ENCODE results near the gene INPP5K. TPM values are rescaled to one million over a fixed set of nuclear protein-coding genes. Genes with fewer than 3 reads are reported as not detected.
"Not testable (repeated sequence)": the region's sequence is repeated elsewhere in the genome, so short reads cannot be mapped to it uniquely, and the experiment has no call there.

The INPP5K gene
- total RNA-seq, 2 experiments from 2014 or later, result 37.6 to 39.6 TPM

DNA sequence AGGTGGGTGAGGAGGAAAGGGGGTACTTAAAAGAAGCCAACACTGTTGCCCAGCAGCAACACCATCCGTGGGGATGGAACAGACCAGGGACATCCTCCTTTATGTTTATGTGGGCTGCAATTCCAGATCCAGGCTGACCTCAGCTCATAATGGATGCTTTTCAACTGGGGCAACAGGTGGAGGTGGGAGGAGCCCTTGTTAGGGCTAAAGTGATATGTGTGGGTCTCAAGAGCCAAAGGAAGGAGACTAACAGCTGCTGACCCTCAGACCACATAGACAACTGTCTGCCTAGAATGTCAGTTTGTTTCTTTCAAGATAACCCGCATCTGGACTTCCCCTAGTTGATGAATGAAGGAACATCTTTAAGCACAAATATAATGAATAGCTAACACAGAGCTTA, 2.0 kb upstream of the INPP5K start:
- no peak for DNase-seq
- peaks cover 22% of the 10 kb centered on the region for H3K4me1 Mint-ChIP-seq (ENCODE audit: low read depth)
- ATAC-seq, result no peak
- ChIA-PET POLR2A (no interaction called here), CTCF (interaction anchor here (1.6 to 4.5 kb wide), 3 partner anchors 15 to 153 kb away, joined by 4 to 22 read pairs (median 19); no protein-coding TSS in a partner anchor)
- no peak overlapping the region for H3K27ac Mint-ChIP-seq
- H3K36me3 Mint-ChIP-seq (ENCODE audit: low read depth), result peaks cover 19% of the 10 kb centered on the region
- H3K27me3 Mint-ChIP-seq (ENCODE audit: low read depth), result no peaks in the 10 kb centered on the region
- no peaks in the 10 kb centered on the region for H3K9me3 Mint-ChIP-seq (ENCODE audit: insufficient read depth)
- peak overlapping the region; percentile 86 for H3K4me3 Mint-ChIP-seq

DNA sequence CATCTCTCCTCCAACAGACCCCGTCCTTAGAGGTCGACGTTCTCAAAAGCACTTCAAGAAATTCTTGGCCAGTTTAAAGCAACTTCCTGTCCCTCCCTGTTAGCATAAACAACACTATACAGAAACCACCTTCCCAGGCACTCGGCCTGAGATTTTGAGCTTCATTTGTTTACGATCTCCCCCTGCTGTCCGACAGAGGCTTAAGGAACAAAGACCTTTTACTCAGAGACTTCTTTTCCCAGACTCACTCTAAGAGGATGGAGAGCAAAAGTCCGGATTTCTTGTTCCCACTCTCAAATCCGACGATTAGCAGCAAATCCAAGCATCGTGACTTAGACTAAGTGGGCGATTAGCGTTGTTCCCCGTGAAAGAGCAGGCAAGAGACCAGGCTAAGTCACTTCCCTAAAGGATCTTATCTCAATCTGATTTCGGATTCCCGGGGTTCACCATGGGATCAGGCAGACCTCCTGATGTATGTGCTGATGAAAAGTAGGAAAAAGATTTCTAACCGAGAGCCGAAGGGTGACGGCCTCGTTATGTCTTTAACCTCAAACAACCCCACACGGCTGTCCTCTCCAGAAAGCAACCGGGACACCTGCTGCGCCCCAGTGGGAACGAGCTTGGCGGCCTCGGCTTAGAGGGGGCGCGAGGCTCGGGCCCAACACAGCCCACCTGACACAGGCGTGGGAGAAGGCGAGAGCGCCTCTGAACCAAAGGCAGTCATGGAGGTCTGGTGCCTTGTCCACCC, 598 bp downstream of the INPP5K start:
- POLR2A ChIA-PET, result interaction anchor here (0.7 to 2.7 kb wide), 19 partner anchors 10 to 313 kb away, joined by 3 to 21 read pairs (median 5); partner anchors contain the start of genes CRK, MYO1C, PITPNA and YWHAE
- CTCF ChIA-PET, result interaction anchor here (0.7 to 6.5 kb wide), 36 partner anchors 10 to 393 kb away, joined by 3 to 143 read pairs (median 4); partner anchors contain the start of genes MYO1C, PITPNA, SLC43A2 and YWHAE
- peak; percentile 79 for DNase-seq
- peak; percentile 22 for ATAC-seq
- Mint-ChIP-seq H3K27me3 (ENCODE audit: low read depth) (no peaks in the 10 kb centered on the region), H3K9me3 (ENCODE audit: insufficient read depth) (no peaks in the 10 kb centered on the region), H3K4me3 (peak overlapping the region; percentile 86), H3K27ac (peak overlapping the region; percentile 86), H3K4me1 (ENCODE audit: low read depth) (peaks cover 22% of the 10 kb centered on the region), H3K36me3 (ENCODE audit: low read depth) (peaks cover 25% of the 10 kb centered on the region)

- ATAC-seq (no peak), DNase-seq (no peak)
- H3K4me3 Mint-ChIP-seq, result no peak overlapping the region
- ChIA-PET CTCF (interaction anchor here (6.5 kb wide), 1 partner anchor 148 kb away, joined by 143 read pairs; no protein-coding TSS in a partner anchor), POLR2A (no interaction called here)
- peaks cover 31% of the 10 kb centered on the region for H3K4me1 Mint-ChIP-seq (ENCODE audit: low read depth)
- H3K36me3 Mint-ChIP-seq (ENCODE audit: low read depth), result peaks cover 32% of the 10 kb centered on the region
- no peak overlapping the region for H3K27ac Mint-ChIP-seq
- H3K9me3 Mint-ChIP-seq (ENCODE audit: insufficient read depth), result no peaks in the 10 kb centered on the region
- H3K27me3 Mint-ChIP-seq (ENCODE audit: low read depth), result no peaks in the 10 kb centered on the region
These were observed 4.1 kb downstream of the INPP5K start for GRCh38 chr17:1512351-1512750.

DNA sequence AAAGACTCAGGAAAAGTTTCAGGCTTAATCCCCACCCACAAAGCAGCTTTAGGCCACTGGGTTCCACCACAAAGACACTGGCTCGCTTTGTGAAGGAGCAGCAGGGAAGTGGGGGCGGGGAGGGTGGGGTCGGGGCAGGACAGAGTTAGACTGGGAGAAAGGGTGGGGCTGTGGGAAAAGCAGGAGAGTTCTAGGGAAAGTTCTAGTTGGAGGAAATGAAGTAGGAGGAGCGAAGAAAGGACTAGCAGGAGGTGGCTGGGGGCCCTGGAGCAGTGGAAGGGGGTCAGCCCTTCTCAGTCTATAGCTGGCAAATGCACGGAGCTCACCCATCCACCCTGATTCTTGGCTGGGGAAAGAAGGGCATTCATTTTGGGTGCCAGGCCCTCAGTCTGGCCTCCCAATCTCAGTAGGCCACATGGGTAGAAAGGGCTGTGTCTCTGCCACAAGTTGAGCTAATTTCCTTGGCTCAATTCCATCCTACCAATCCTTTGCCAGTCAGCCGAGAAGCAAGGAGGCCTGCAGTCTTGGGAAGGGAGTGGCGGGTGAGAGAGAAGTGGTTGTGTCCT, 4.6 kb downstream of the INPP5K start:
- Mint-ChIP-seq H3K4me3 (no peak overlapping the region), H3K4me1 (ENCODE audit: low read depth) (peaks cover 31% of the 10 kb centered on the region), H3K27ac (no peak overlapping the region), H3K36me3 (ENCODE audit: low read depth) (peaks cover 35% of the 10 kb centered on the region), H3K9me3 (ENCODE audit: insufficient read depth) (no peaks in the 10 kb centered on the region), H3K27me3 (ENCODE audit: low read depth) (no peaks in the 10 kb centered on the region)
- ATAC-seq (no peak), DNase-seq (no peak)
- CTCF ChIA-PET, result interaction anchor here (6.5 kb wide), 1 partner anchor 148 kb away, joined by 143 read pairs; no protein-coding TSS in a partner anchor
- POLR2A ChIA-PET, result no interaction called here

- no peak overlapping the region for H3K27ac Mint-ChIP-seq
- no peaks in the 10 kb centered on the region for H3K27me3 Mint-ChIP-seq (ENCODE audit: low read depth)
- H3K9me3 Mint-ChIP-seq (ENCODE audit: insufficient read depth), result no peaks in the 10 kb centered on the region
- DNase-seq (no peak), ATAC-seq (no peak)
- H3K4me1 Mint-ChIP-seq (ENCODE audit: low read depth), result peaks cover 31% of the 10 kb centered on the region
- H3K36me3 Mint-ChIP-seq (ENCODE audit: low read depth), result peaks cover 35% of the 10 kb centered on the region
- no peak overlapping the region for H3K4me3 Mint-ChIP-seq
- ChIA-PET CTCF (interaction anchor here (6.5 kb wide), 1 partner anchor 147 kb away, joined by 143 read pairs; no protein-coding TSS in a partner anchor), POLR2A (no interaction called here)
These were observed 5.1 kb downstream of the INPP5K start for GRCh38 chr17:1511290-1511689.

DNA sequence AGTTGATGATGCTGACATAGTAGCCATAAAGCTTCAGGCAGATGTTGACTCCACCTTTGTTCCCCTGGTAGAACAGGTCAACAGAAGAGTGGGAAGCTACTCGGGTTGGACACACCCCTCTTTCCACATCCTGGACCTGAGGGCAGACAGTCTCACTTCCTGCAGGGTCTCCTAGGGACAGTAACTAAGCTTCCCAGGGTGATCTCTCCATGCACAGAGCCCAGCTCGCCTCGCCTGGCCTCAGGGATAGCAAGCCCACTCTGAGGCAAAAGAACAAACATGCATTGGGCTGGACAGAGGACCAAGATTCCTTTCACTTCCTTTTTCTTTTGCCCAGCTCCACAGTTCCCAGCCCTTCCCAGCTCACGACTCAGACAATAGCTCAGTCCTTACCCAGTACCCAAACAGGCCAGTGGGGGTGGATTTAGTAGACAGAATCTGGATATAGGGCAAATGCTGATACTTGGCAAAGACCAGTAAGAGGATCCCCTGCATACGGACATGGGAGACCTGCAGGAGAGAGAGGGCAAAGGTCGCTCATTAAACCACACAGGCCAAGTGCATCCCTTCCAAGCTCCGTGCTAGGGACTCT, 7.0 kb downstream of the INPP5K start:
- no peaks in the 10 kb centered on the region for H3K27me3 Mint-ChIP-seq (ENCODE audit: low read depth)
- no peak overlapping the region for H3K4me3 Mint-ChIP-seq
- no peak overlapping the region for H3K27ac Mint-ChIP-seq
- CTCF ChIA-PET, result interaction anchor here (1.2 to 1.9 kb wide), 4 partner anchors 19 to 144 kb away, joined by 3 to 5 read pairs (median 4); no protein-coding TSS in a partner anchor
- POLR2A ChIA-PET, result interaction anchor here (0.6 to 1.1 kb wide), 2 partner anchors 9 to 144 kb away, joined by 3 to 8 read pairs; no protein-coding TSS in a partner anchor
- H3K36me3 Mint-ChIP-seq (ENCODE audit: low read depth), result peaks cover 34% of the 10 kb centered on the region
- ATAC-seq, result no peak
- no peak for DNase-seq
- H3K9me3 Mint-ChIP-seq (ENCODE audit: insufficient read depth), result no peaks in the 10 kb centered on the region
- H3K4me1 Mint-ChIP-seq (ENCODE audit: low read depth), result peaks cover 20% of the 10 kb centered on the region

DNA sequence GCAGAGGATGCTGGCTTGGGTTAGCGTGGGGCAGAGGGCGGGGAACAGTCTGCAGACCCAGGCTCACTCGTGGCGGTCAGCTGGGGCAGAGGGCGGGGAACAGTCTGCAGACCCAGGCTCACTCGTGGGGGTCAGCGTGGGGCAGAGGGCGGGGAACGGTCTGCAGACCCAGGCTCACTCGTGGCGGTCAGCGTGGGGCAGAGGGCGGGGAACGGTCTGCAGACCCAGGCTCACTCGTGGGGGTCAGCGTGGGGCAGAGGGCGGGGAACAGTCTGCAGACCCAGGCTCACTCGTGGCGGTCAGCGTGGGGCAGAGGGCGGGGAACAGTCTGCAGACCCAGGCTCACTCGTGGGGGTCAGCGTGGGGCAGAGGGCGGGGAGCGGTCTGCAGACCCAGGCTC, 7.7 kb downstream of the INPP5K start:
- DNase-seq; H3K27me3 Mint-ChIP-seq (ENCODE audit: low read depth); H3K4me3 Mint-ChIP-seq; ATAC-seq; H3K9me3 Mint-ChIP-seq (ENCODE audit: insufficient read depth); H3K27ac Mint-ChIP-seq: not testable (repeated sequence)
- POLR2A ChIA-PET, result interaction anchor here (0.6 kb wide), 1 partner anchor 143 kb away, joined by 3 read pairs; no protein-coding TSS in a partner anchor
- peaks cover 17% of the 10 kb centered on the region for H3K4me1 Mint-ChIP-seq (ENCODE audit: low read depth)
- CTCF ChIA-PET, result interaction anchor here (1.5 kb wide), 1 partner anchor 144 kb away, joined by 4 read pairs; no protein-coding TSS in a partner anchor
- peaks cover 31% of the 10 kb centered on the region for H3K36me3 Mint-ChIP-seq (ENCODE audit: low read depth)

GRCh38 chr17:1506649-1507267, 9.7 kb downstream of the INPP5K start:
- POLR2A ChIA-PET, result no interaction called here
- DNase-seq (no peak), ATAC-seq (no peak)
- Mint-ChIP-seq H3K27me3 (ENCODE audit: low read depth) (no peaks in the 10 kb centered on the region), H3K9me3 (ENCODE audit: insufficient read depth) (no peaks in the 10 kb centered on the region), H3K4me3 (no peak overlapping the region), H3K27ac (no peak overlapping the region), H3K36me3 (ENCODE audit: low read depth) (peaks cover 24% of the 10 kb centered on the region), H3K4me1 (ENCODE audit: low read depth) (peaks cover 17% of the 10 kb centered on the region)
- CTCF ChIA-PET, result no interaction called here

GRCh38 chr17:1505586-1505985, 10.8 kb downstream of the INPP5K start:
- H3K9me3 Mint-ChIP-seq (ENCODE audit: insufficient read depth), result no peaks in the 10 kb centered on the region
- H3K27me3 Mint-ChIP-seq (ENCODE audit: low read depth), result no peaks in the 10 kb centered on the region
- H3K36me3 Mint-ChIP-seq (ENCODE audit: low read depth), result peaks cover 21% of the 10 kb centered on the region
- ChIA-PET CTCF (interaction anchor here (1.9 to 2.2 kb wide), 2 partner anchors 10 to 141 kb away, joined by 6 to 18 read pairs; partner anchors contain the start of gene INPP5K), POLR2A (interaction anchor here (0.9 kb wide), 1 partner anchor 14 kb away, joined by 3 read pairs; no protein-coding TSS in a partner anchor)
- DNase-seq, result no peak
- no peak overlapping the region for H3K4me3 Mint-ChIP-seq
- ATAC-seq, result no peak
- no peak overlapping the region for H3K27ac Mint-ChIP-seq
- H3K4me1 Mint-ChIP-seq (ENCODE audit: low read depth), result peaks cover 17% of the 10 kb centered on the region

- ChIA-PET CTCF (interaction anchor here (1.0 to 2.2 kb wide), 5 partner anchors 11 to 140 kb away, joined by 3 to 18 read pairs (median 3); partner anchors contain the start of gene INPP5K), POLR2A (interaction anchor here (0.6 to 1.0 kb wide), 3 partner anchors 12 to 81 kb away, joined by 3 to 4 read pairs (median 4); partner anchors contain the start of gene INPP5K)
- H3K27ac Mint-ChIP-seq, result no peak overlapping the region
These were observed 11.5 kb downstream of the INPP5K start for GRCh38 chr17:1504866-1505265.

DNA sequence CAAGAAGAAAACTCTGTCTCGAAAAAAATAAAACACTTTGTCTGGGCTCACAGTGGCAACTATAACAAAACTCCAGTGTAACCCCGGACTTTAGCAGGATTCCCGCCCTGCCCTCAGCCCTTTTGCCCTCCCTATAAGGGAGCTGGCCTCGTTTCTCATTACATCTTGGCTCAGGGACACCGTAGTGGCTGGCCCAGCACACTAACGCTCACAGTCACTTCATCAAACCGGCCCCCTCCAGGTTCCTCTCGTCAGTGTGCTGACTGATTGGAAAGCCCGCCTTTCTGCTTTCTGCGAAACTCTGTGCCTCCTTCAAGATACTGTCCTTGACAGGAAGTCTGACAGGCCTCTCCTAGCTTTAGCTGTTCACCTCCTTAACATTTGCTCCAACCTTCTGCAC, 12.7 kb downstream of the INPP5K start:
- POLR2A ChIA-PET, result no interaction called here
- CTCF ChIA-PET, result interaction anchor here (1.2 kb wide), 1 partner anchor 16 kb away, joined by 3 read pairs; no protein-coding TSS in a partner anchor
- H3K27ac Mint-ChIP-seq, result no peak overlapping the region
- H3K27me3 Mint-ChIP-seq (ENCODE audit: low read depth), result no peaks in the 10 kb centered on the region
- no peak overlapping the region for H3K4me3 Mint-ChIP-seq
- peaks cover 10% of the 10 kb centered on the region for H3K4me1 Mint-ChIP-seq (ENCODE audit: low read depth)
- H3K36me3 Mint-ChIP-seq (ENCODE audit: low read depth), result peaks cover 14% of the 10 kb centered on the region
- no peaks in the 10 kb centered on the region for H3K9me3 Mint-ChIP-seq (ENCODE audit: insufficient read depth)
- DNase-seq, result no peak
- ATAC-seq, result no peak

More at GRCh38 chr17:1504866-1505265, 11.5 kb downstream of the INPP5K start:
- H3K4me1 Mint-ChIP-seq (ENCODE audit: low read depth), result peaks cover 15% of the 10 kb centered on the region
- DNase-seq, result no peak
- ATAC-seq, result no peak
- H3K36me3 Mint-ChIP-seq (ENCODE audit: low read depth), result peaks cover 20% of the 10 kb centered on the region
- no peaks in the 10 kb centered on the region for H3K27me3 Mint-ChIP-seq (ENCODE audit: low read depth)
- H3K4me3 Mint-ChIP-seq, result no peak overlapping the region
- no peaks in the 10 kb centered on the region for H3K9me3 Mint-ChIP-seq (ENCODE audit: insufficient read depth)
